IMR-90 (cell line): ENCODE measurements around the gene DZIP1L. TPM values are rescaled to one million over a fixed set of nuclear protein-coding genes. Genes with fewer than 3 reads are reported as not detected.

ENCODE experiments used
- ATAC-seq: fragments of 200-7000 bp; cut with Tn5 transposase; 2 replicates; pipeline ENCODE4 v1.9.1; 2020; ENCODE audit warnings: low read depth, mild to moderate bottlenecking, moderate library complexity
- BruUV-seq: library from RNA; stranded (reverse); fragments of 400-500 nt; replicated peaks from 2 replicates; lab custom pipeline; 2021; lab: Mats Ljungman, UMichigan
- CTCF ChIA-PET: fragments of 300-600 bp; formaldehyde crosslinking; extraction: SDS; loops from one replicate; lab custom pipeline; 2021; ENCODE audit warnings: antibody characterized with exemption; lab: Yijun Ruan, JAX
- POLR2A ChIA-PET: fragments of 300-600 bp; sonication (Branson Sonifier 250); formaldehyde crosslinking; loops from one replicate; lab custom pipeline; 2022; ENCODE audit warnings: antibody characterized with exemption; ENCODE audit not compliant: unreplicated experiment; lab: Charles Lee
- DNase-seq: peaks from one replicate; pipeline ENCODE4 v3.0.0; 2013
- H2AFZ ChIP-seq: replicated peaks from 2 replicates; pipeline ENCODE3; 2013; ENCODE audit warnings: low read length, mild to moderate bottlenecking; ENCODE audit not compliant: poor library complexity
- H2AK5ac ChIP-seq: 2 replicates; pipeline ENCODE4 v1.6.1; 2013; ENCODE audit warnings: low read depth, low read length, inconsistent platforms
- H2AK9ac ChIP-seq: replicated peaks from 2 replicates; pipeline ENCODE3; 2013; ENCODE audit warnings: mild to moderate bottlenecking, low read depth, low read length, moderate library complexity; ENCODE audit not compliant: poor library complexity
- H2BK120ac ChIP-seq: 2 replicates; pipeline ENCODE4 v1.6.1; 2013; ENCODE audit warnings: low read depth, low read length, inconsistent platforms
- H2BK15ac ChIP-seq: 3 replicates; pipeline ENCODE4 v1.6.1; 2013; ENCODE audit warnings: low read depth, low read length, inconsistent platforms
- H2BK20ac ChIP-seq: 2 replicates; pipeline ENCODE4 v1.6.1; 2013; ENCODE audit warnings: low read depth, mild to moderate bottlenecking, inconsistent platforms, low read length, moderate library complexity
- H2BK5ac ChIP-seq: 2 replicates; pipeline ENCODE4 v1.6.1; 2013; ENCODE audit warnings: mild to moderate bottlenecking, low read depth, low read length, inconsistent platforms; ENCODE audit not compliant: poor library complexity, severe bottlenecking
- H3K14ac ChIP-seq: replicated peaks from 2 replicates; pipeline ENCODE4 v1.6.1; 2013; ENCODE audit warnings: low read depth, low read length, inconsistent platforms
- H3K18ac ChIP-seq: 2 replicates; pipeline ENCODE4 v1.6.1; 2013; ENCODE audit warnings: low read depth, low read length, control low read depth
- H3K23ac ChIP-seq: 2 replicates; pipeline ENCODE4 v1.6.1; 2013; ENCODE audit warnings: low read depth, low read length, inconsistent platforms
- H3K27ac ChIP-seq: 2 replicates; pipeline ENCODE4 v1.5.1; 2013; ENCODE audit warnings: mild to moderate bottlenecking, control low read depth, low read length; ENCODE audit not compliant: insufficient read depth
- H3K27me3 ChIP-seq: 2 replicates; pipeline ENCODE4 v1.6.1; 2013; ENCODE audit warnings: low read length; ENCODE audit not compliant: control insufficient read depth, insufficient read depth
- H3K36me3 ChIP-seq: 2 replicates; pipeline ENCODE4 v1.6.1; 2013; ENCODE audit warnings: low read length, mixed read lengths; ENCODE audit not compliant: control insufficient read depth, insufficient read depth
- H3K4ac ChIP-seq: 2 replicates; pipeline ENCODE4 v1.6.1; 2013; ENCODE audit warnings: low read depth, low read length, inconsistent platforms
- H3K4me1 ChIP-seq: 2 replicates; pipeline ENCODE4 v1.6.1; 2013; ENCODE audit warnings: low read length, mixed read lengths; ENCODE audit not compliant: control insufficient read depth, insufficient read depth
- H3K4me2 ChIP-seq: 2 replicates; pipeline ENCODE4 v1.6.1; 2013; ENCODE audit warnings: low read depth, mild to moderate bottlenecking, control low read depth, low read length, moderate library complexity
- H3K4me3 ChIP-seq: 2 replicates; pipeline ENCODE4 v1.5.1; 2013; ENCODE audit warnings: low read depth, mild to moderate bottlenecking, control low read depth, low read length, moderate library complexity; ENCODE audit not compliant: insufficient read depth
- H3K56ac ChIP-seq: 2 replicates; pipeline ENCODE4 v1.6.1; 2013; ENCODE audit warnings: low read length, inconsistent platforms; ENCODE audit not compliant: insufficient read depth; ENCODE audit errors: extremely low read depth
- H3K79me1 ChIP-seq, 2 experiments: 2 replicates each; pipeline ENCODE4 v1.6.1; 2013; ENCODE audit warnings: low read length in 2 of 2, inconsistent platforms in 1 of 2, low read depth in 1 of 2
- H3K9ac ChIP-seq: 2 replicates; pipeline ENCODE4 v1.6.1; 2013; ENCODE audit warnings: low read depth, low read length, control low read depth
- H3K9me1 ChIP-seq: 2 replicates; pipeline ENCODE4 v1.6.1; 2013; ENCODE audit warnings: low read length, inconsistent platforms; ENCODE audit not compliant: insufficient read depth
- H3K9me3 ChIP-seq: 2 replicates; pipeline ENCODE4 v1.6.1; 2013; ENCODE audit warnings: low read length; ENCODE audit not compliant: control insufficient read depth, insufficient read depth
- H4K20me1 ChIP-seq: 2 replicates; pipeline ENCODE4 v1.6.1; 2013; ENCODE audit warnings: low read length, inconsistent platforms; ENCODE audit not compliant: insufficient read depth
- H4K5ac ChIP-seq: 2 replicates; pipeline ENCODE4 v1.6.1; 2013; ENCODE audit warnings: mild to moderate bottlenecking, low read depth, low read length, control low read depth
- H4K8ac ChIP-seq, 2 experiments: 2 replicates each; pipeline ENCODE4 v1.6.1; 2013; ENCODE audit warnings: low read depth in 2 of 2, low read length in 2 of 2, control low read depth in 1 of 2, inconsistent platforms in 1 of 2
- H4K91ac ChIP-seq: 2 replicates; pipeline ENCODE4 v1.6.1; 2013; ENCODE audit warnings: low read depth, low read length, inconsistent platforms; ENCODE audit not compliant: insufficient read depth
- BHLHE40 ChIP-seq: fragments of 150-350 bp; IDR thresholded peaks from 2 replicates; pipeline ENCODE4 v1.6.1; 2016; ENCODE audit warnings: mild to moderate bottlenecking, low read depth, low read length
- CEBPB ChIP-seq: IDR thresholded peaks from 2 replicates; pipeline ENCODE4 v1.6.1; 2012; ENCODE audit warnings: low read depth, low read length, improper control_type of control experiment
- CHD1 ChIP-seq: IDR thresholded peaks from 2 replicates; pipeline ENCODE4 v1.6.1; 2012; ENCODE audit warnings: low read depth, low read length, improper control_type of control experiment
- CTCF ChIP-seq: conservative IDR thresholded peaks from 2 replicates; pipeline ENCODE4 v1.5.1; 2012; ENCODE audit warnings: mild to moderate bottlenecking, low read depth, low read length, improper control_type of control experiment
- ELK1 ChIP-seq: fragments of 150-350 bp; IDR thresholded peaks from 2 replicates; pipeline ENCODE4 v1.6.1; 2016; ENCODE audit warnings: low read depth, mild to moderate bottlenecking, low read length, moderate library complexity, borderline replicate concordance
- FOS ChIP-seq: fragments of 150-350 bp; IDR thresholded peaks from 2 replicates; pipeline ENCODE4 v1.6.1; 2016; ENCODE audit warnings: low read depth, low read length
- MAFK ChIP-seq: IDR thresholded peaks from 2 replicates; pipeline ENCODE4 v1.6.1; 2012; ENCODE audit warnings: low read depth, low read length, improper control_type of control experiment
- MAZ ChIP-seq: IDR thresholded peaks from 2 replicates; pipeline ENCODE4 v1.6.1; 2012; ENCODE audit warnings: low read depth, mild to moderate bottlenecking, low read length, improper control_type of control experiment, moderate library complexity, borderline replicate concordance
- MXI1 ChIP-seq: IDR thresholded peaks from 2 replicates; pipeline ENCODE4 v1.6.1; 2012; ENCODE audit warnings: low read depth, mild to moderate bottlenecking, low read length, moderate library complexity, borderline replicate concordance
- NFE2L2 ChIP-seq: fragments of 150-350 bp; IDR thresholded peaks from 2 replicates; pipeline ENCODE4 v1.6.1; 2016; ENCODE audit warnings: low read depth, mild to moderate bottlenecking, low read length
- POLR2A ChIP-seq: IDR thresholded peaks from 2 replicates; pipeline ENCODE4 v1.6.1; 2012; ENCODE audit warnings: mild to moderate bottlenecking, low read depth, low read length
- RAD21 ChIP-seq: IDR thresholded peaks from 2 replicates; pipeline ENCODE4 v1.6.1; 2012; ENCODE audit warnings: low read length, improper control_type of control experiment
- RCOR1 ChIP-seq: IDR thresholded peaks from 2 replicates; pipeline ENCODE4 v1.6.1; 2012; ENCODE audit warnings: mild to moderate bottlenecking, low read length, improper control_type of control experiment; ENCODE audit not compliant: insufficient replicate concordance
- RFX5 ChIP-seq: IDR thresholded peaks from 2 replicates; pipeline ENCODE4 v1.8.0; 2012; ENCODE audit warnings: low read depth, mild to moderate bottlenecking, low read length, moderate library complexity
- SMC3 ChIP-seq: fragments of 150-350 bp; IDR thresholded peaks from 2 replicates; pipeline ENCODE4 v1.6.1; 2016; ENCODE audit warnings: low read depth, mild to moderate bottlenecking, antibody characterized with exemption, low read length, moderate library complexity
- USF2 ChIP-seq: fragments of 150-350 bp; IDR thresholded peaks from 2 replicates; pipeline ENCODE4 v1.6.1; 2017; ENCODE audit warnings: mild to moderate bottlenecking, antibody characterized with exemption, low read length, low read depth
- WGBS, 2 experiments: methylation state at CpG; one replicate each; pipeline versions ENCODE4 v1.1.5 to v1.1.7; 2013; ENCODE audit warnings: missing lambda C conversion rate in 2 of 2; ENCODE audit not compliant: insufficient read length in 1 of 2; ENCODE audit errors: extremely low coverage in 2 of 2; 5-methylcytosine and 5-hydroxymethylcytosine counted together
- dilution Hi-C: fragments of 300-500 bp; cut with HindIII; formaldehyde crosslinking; loops from one replicate; pipeline ENCODE4 v1.14.3; 2018; ENCODE audit warnings: low sequenced_read_pairs; ENCODE audit not compliant: unreplicated experiment
- in situ Hi-C: fragments of 300-500 bp; cut with MboI; formaldehyde crosslinking; loops from 3 replicates; pipeline ENCODE4 v1.14.3; 2019; ENCODE audit warnings: low sequenced_read_pairs, inconsistent platforms, mixed read lengths
- intact Hi-C: fragments of 100-400 bp; cut with micrococcal nuclease; formaldehyde crosslinking; loops from 2 replicates; pipeline ENCODE4 v1.10.0; 2022
- polyA plus RNA-seq, 3 experiments: library from polyadenylated mRNA; depleted of rRNA; stranded (reverse); fragments of >200 nt; gene quantifications; 2 replicates each; pipeline ENCODE4 v1.2.3, GENCODE V29; 2012; ENCODE audit warnings: low replicate concordance in 1 of 3
- total RNA-seq: library from RNA; depleted of rRNA; stranded (reverse); fragments of >200 nt; gene quantifications from 2 replicates; pipeline ENCODE4 v1.2.3, GENCODE V29; 2012

The DZIP1L gene
- total and polyA plus RNA-seq, 2 of the 4 experiments (the other 2 are of a cell fraction): 12.9 to 14.7 TPM

- Histone ChIP-seq H3K4me1 (peaks cover 27% of the 10 kb centered on the region), H2BK15ac (no peak overlapping the region), H2BK5ac (peak overlapping the region; percentile 4), H3K4me2 (no peak overlapping the region), H2AK9ac (no peak overlapping the region), H3K9me1 (peaks cover 10% of the 10 kb centered on the region; the same call in 1 of the 2 replicates), H4K91ac (no peak overlapping the region), H3K27me3 (no peaks in the 10 kb centered on the region), H4K20me1 (peaks cover 11% of the 10 kb centered on the region; the same call in 1 of the 2 replicates), H2AK5ac (no peak overlapping the region), H3K23ac (peak overlapping the region; percentile 84), H3K18ac (no peak overlapping the region), H2BK20ac (no peak overlapping the region), H2AFZ (no peak overlapping the region), H3K79me1 (peaks cover 4 to 23% of the 10 kb centered on the region in 2 experiments; a peak in 3 of 4 replicates), H3K56ac (no peak overlapping the region), H3K27ac (no peak overlapping the region), H3K36me3 (peaks cover 41% of the 10 kb centered on the region), H4K8ac (no peak overlapping the region), H3K14ac (0 out of 2 replicates have a peak overlapping the region, but pooled peaks have one; percentile 39), H4K5ac (no peak overlapping the region), H2BK120ac (no peak overlapping the region), H3K4me3 (no peak overlapping the region), H3K9me3 (no peaks in the 10 kb centered on the region), H3K4ac (no peak overlapping the region), H3K9ac (no peak overlapping the region)
- TF ChIP-seq RAD21 (no peak), MAFK (no peak), NFE2L2 (no peak), USF2 (no peak), CHD1 (no peak), BHLHE40 (no peak), RFX5 (no peak), CEBPB (no peak), CTCF (no peak), POLR2A (no peak), SMC3 (no peak), MXI1 (no peak), FOS (no peak), RCOR1 (no peak), ELK1 (no peak), MAZ (no peak)
- intact Hi-C loops: loop anchor here (10.0 kb wide), 1 partner anchor 182 kb away; no protein-coding TSS in a partner anchor
- no TSS peak for BruUV-seq
- ChIA-PET POLR2A (interaction anchor here (0.6 kb wide), 1 partner anchor 11 kb away, joined by 3 read pairs; no protein-coding TSS in a partner anchor), CTCF (interaction anchor here (4.0 kb wide), 1 partner anchor 10 kb away, joined by 13 read pairs; no protein-coding TSS in a partner anchor)
- dilution Hi-C loops: no loop called here
- peak; percentile 83 for DNase-seq
- WGBS, 2 experiments: no CpG with 5 or more reads among the region's 1 CpG
- in situ Hi-C loops: loop anchor here (10.0 kb wide), 1 partner anchor 862 kb away; no protein-coding TSS in a partner anchor
- peak; percentile 88 for ATAC-seq
Measured at GRCh38 chr3:138062626-138063025, 52.8 kb downstream of the DZIP1L start.
